Hepatocyte (in vitro differentiated cells): ENCODE data around the gene TFG. TPM values are rescaled to one million over a fixed set of nuclear protein-coding genes. Genes with fewer than 3 reads are reported as not detected.

Experiments used
- DNase-seq: peaks from one replicate; pipeline ENCODE4 v3.0.0-alpha.2; 2016; ENCODE audit warnings: low spot score
- H2AFZ ChIP-seq: fragments of 200-600 bp; sonication (generic); 2 replicates; pipeline ENCODE4 v1.6.0; 2016; ENCODE audit warnings: antibody characterized with exemption, mild to moderate bottlenecking
- H3K27ac ChIP-seq: fragments of 200-600 bp; sonication (generic); 2 replicates; pipeline ENCODE4 v1.5.1; 2016; ENCODE audit warnings: mild to moderate bottlenecking
- H3K27me3 ChIP-seq: fragments of 200-600 bp; sonication (generic); 2 replicates; pipeline ENCODE4 v1.6.1; 2016
- H3K36me3 ChIP-seq: fragments of 200-600 bp; sonication (generic); replicated peaks from 2 replicates; pipeline ENCODE4 v1.5.1; 2016; ENCODE audit warnings: low read depth; ENCODE audit not compliant: insufficient read depth
- H3K4me1 ChIP-seq: fragments of 200-600 bp; sonication (generic); 2 replicates; pipeline ENCODE4 v1.5.1; 2016; ENCODE audit warnings: mild to moderate bottlenecking, moderate library complexity; ENCODE audit not compliant: insufficient read depth
- H3K4me2 ChIP-seq: fragments of 200-600 bp; sonication (generic); 2 replicates; pipeline ENCODE4 v1.6.0; 2016
- H3K4me3 ChIP-seq: fragments of 200-600 bp; sonication (generic); 2 replicates; pipeline ENCODE4 v1.5.1; 2016; ENCODE audit warnings: mild to moderate bottlenecking
- H3K79me2 ChIP-seq: fragments of 200-600 bp; sonication (generic); 2 replicates; pipeline ENCODE4 v1.6.0; 2017; ENCODE audit warnings: mild to moderate bottlenecking
- H3K9me2 ChIP-seq: fragments of 200-600 bp; sonication (generic); replicated peaks from 2 replicates; pipeline ENCODE4 v1.6.0; 2017; ENCODE audit warnings: mild to moderate bottlenecking; ENCODE audit not compliant: insufficient read depth
- H3K9me3 ChIP-seq: fragments of 200-600 bp; sonication (generic); 2 replicates; pipeline ENCODE4 v1.5.1; 2016; ENCODE audit warnings: low read depth, mild to moderate bottlenecking
- H4K20me1 ChIP-seq: fragments of 200-600 bp; sonication (generic); 2 replicates; pipeline ENCODE4 v1.6.0; 2016; ENCODE audit warnings: mild to moderate bottlenecking; ENCODE audit not compliant: insufficient read depth, poor library complexity, severe bottlenecking
- CTCF ChIP-seq: fragments of 200-600 bp; sonication (generic); IDR thresholded peaks from 2 replicates; pipeline ENCODE4 v1.5.1; 2016; ENCODE audit warnings: antibody characterized with exemption, mild to moderate bottlenecking; ENCODE audit not compliant: poor library complexity
- EZH2 ChIP-seq: fragments of 200-600 bp; sonication (generic); IDR thresholded peaks from 2 replicates; pipeline ENCODE4 v1.6.1; 2016; ENCODE audit warnings: antibody characterized with exemption, mild to moderate bottlenecking, borderline replicate concordance
- EZH2phosphoT487 ChIP-seq: fragments of 200-600 bp; sonication (generic); IDR thresholded peaks from one replicate; pipeline ENCODE4 v1.6.1; 2018; ENCODE audit warnings: antibody characterized with exemption, mild to moderate bottlenecking, low read depth, moderate library complexity; ENCODE audit not compliant: unreplicated experiment, severe bottlenecking
- WGBS: methylation state at CpG from one replicate; pipeline ENCODE4 v1.1.6; 2016; ENCODE audit warnings: low lambda C conversion rate; ENCODE audit errors: missing lambda C conversion rate; 5-methylcytosine and 5-hydroxymethylcytosine counted together
- polyA plus RNA-seq: library from polyadenylated mRNA; unstranded; fragments of >200 nt; fragmentation: Nextera tagmentation; extraction: Ambion mirVana; gene quantifications from 2 replicates; pipeline ENCODE4 v1.2.1, GENCODE V29; 2016
- total RNA-seq: library from RNA; depleted of rRNA; stranded (reverse); fragments of >200 nt; gene quantifications from 2 replicates; pipeline ENCODE4 v1.2.3, GENCODE V29; 2014

The TFG gene
- total and polyA plus RNA-seq, 2 experiments from 2014 or later = 150 to 228 TPM

DNA sequence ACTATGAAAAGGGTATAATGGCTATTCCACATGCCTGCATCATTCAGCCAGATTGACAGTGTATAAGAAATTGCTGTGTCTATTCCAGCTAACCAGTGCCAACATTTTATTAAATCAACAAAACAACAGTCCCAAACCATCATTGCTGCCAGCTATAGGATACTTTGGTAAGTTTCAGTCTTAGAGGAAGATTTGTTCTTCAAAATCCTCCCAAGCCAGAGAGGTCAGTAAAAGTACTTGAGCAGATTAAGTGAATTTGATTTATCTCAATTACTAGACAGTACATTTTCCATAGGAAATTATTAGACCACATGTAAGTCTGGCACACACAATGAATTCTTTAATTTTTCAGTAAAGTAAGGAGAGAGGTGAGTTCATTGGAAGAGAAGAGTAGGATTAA is 50.7 kb downstream of the TFG start:
- Histone ChIP-seq H3K27me3 (no peaks in the 10 kb centered on the region), H2AFZ (no peak overlapping the region), H3K4me2 (peak overlapping the region; percentile 9), H3K9me2 (no peaks in the 10 kb centered on the region), H3K4me3 (no peak overlapping the region), H3K4me1 (no peaks in the 10 kb centered on the region), H3K9me3 (no peaks in the 10 kb centered on the region), H3K79me2 (no peaks in the 10 kb centered on the region), H3K36me3 (no peaks in the 10 kb centered on the region), H3K27ac (no peak overlapping the region), H4K20me1 (no peaks in the 10 kb centered on the region)
- no peak for TF ChIP-seq EZH2phosphoT487
- no peak for TF ChIP-seq CTCF
- no peak for TF ChIP-seq EZH2
- no peak for DNase-seq

GRCh38 chr3:100760377-100760776 is 51.1 kb downstream of the TFG start:
- Histone ChIP-seq H3K9me3 (no peaks in the 10 kb centered on the region), H3K4me2 (peak overlapping the region; percentile 9), H3K36me3 (no peaks in the 10 kb centered on the region), H3K27ac (no peak overlapping the region), H4K20me1 (no peaks in the 10 kb centered on the region), H3K27me3 (no peaks in the 10 kb centered on the region), H3K79me2 (no peaks in the 10 kb centered on the region), H3K4me1 (no peaks in the 10 kb centered on the region), H2AFZ (no peak overlapping the region), H3K9me2 (no peaks in the 10 kb centered on the region), H3K4me3 (no peak overlapping the region)
- no peak for TF ChIP-seq EZH2
- TF ChIP-seq EZH2phosphoT487 = no peak
- no peak for TF ChIP-seq CTCF
- WGBS = 71% methylated on average over 4 of the region's 4 CpGs
- no peak for DNase-seq

- no peak overlapping the region for H3K4me3 ChIP-seq
- H3K4me1 ChIP-seq = no peaks in the 10 kb centered on the region
- WGBS = 59% methylated on average over 1 of the region's 1 CpG
- peak; percentile 34 for DNase-seq
- no peak overlapping the region for H3K27ac ChIP-seq
- no peaks in the 10 kb centered on the region for H3K27me3 ChIP-seq
- H4K20me1 ChIP-seq = no peaks in the 10 kb centered on the region
- H3K9me3 ChIP-seq = no peaks in the 10 kb centered on the region
- H3K9me2 ChIP-seq = no peaks in the 10 kb centered on the region
- no peaks in the 10 kb centered on the region for H3K36me3 ChIP-seq
- TF ChIP-seq CTCF (peak; percentile 5), EZH2phosphoT487 (no peak), EZH2 (no peak)
- H2AFZ ChIP-seq = no peak overlapping the region
- H3K79me2 ChIP-seq = no peaks in the 10 kb centered on the region
- no peak overlapping the region for H3K4me2 ChIP-seq
Measured at GRCh38 chr3:100761211-100761942, 52.1 kb downstream of the TFG start.
